H9 (cell line): Measurements from ENCODE around the gene GRM5. TPM values are rescaled to one million over a fixed set of nuclear protein-coding genes. Genes with fewer than 3 reads are reported as not detected.

Experiments
- DNase-seq: peaks from one replicate; pipeline ENCODE4 v3.0.0-alpha.2; 2017
- H2AFZ ChIP-seq: one replicate; pipeline ENCODE4 v1.6.1; 2013; ENCODE audit warnings: mild to moderate bottlenecking, low read length, control low read depth, moderate library complexity
- H2AK5ac ChIP-seq: 2 replicates; pipeline ENCODE4 v1.6.1; 2013; ENCODE audit warnings: low read length, control low read depth, mixed read lengths; ENCODE audit not compliant: insufficient read length
- H2BK120ac ChIP-seq: one replicate; pipeline ENCODE4 v1.6.1; 2013; ENCODE audit warnings: low read depth, mild to moderate bottlenecking, low read length, control low read depth, inconsistent platforms; ENCODE audit not compliant: poor library complexity, severe bottlenecking
- H2BK12ac ChIP-seq: 2 replicates; pipeline ENCODE4 v1.6.1; 2013; ENCODE audit warnings: low read length, control low read depth, mixed read lengths, low read depth; ENCODE audit not compliant: insufficient read length
- H2BK15ac ChIP-seq: 2 replicates; pipeline ENCODE4 v1.6.1; 2013; ENCODE audit warnings: low read depth, low read length, control low read depth
- H2BK20ac ChIP-seq: one replicate; pipeline ENCODE4 v1.6.1; 2013; ENCODE audit warnings: low read depth, mild to moderate bottlenecking, low read length, control low read depth, inconsistent platforms; ENCODE audit not compliant: poor library complexity, severe bottlenecking
- H2BK5ac ChIP-seq: 2 replicates; pipeline ENCODE4 v1.6.1; 2013; ENCODE audit warnings: low read length, control low read depth, mixed read lengths; ENCODE audit not compliant: insufficient read length
- H3K14ac ChIP-seq: 2 replicates; pipeline ENCODE4 v1.6.1; 2013; ENCODE audit warnings: low read length, control low read depth; ENCODE audit not compliant: insufficient read depth
- H3K18ac ChIP-seq: 2 replicates; pipeline ENCODE4 v1.6.1; 2013; ENCODE audit warnings: low read depth, mild to moderate bottlenecking, mixed read lengths, low read length, control low read depth; ENCODE audit not compliant: insufficient read length
- H3K23ac ChIP-seq: 2 replicates; pipeline ENCODE4 v1.6.1; 2013; ENCODE audit warnings: low read length, control low read depth, mixed read lengths, low read depth; ENCODE audit not compliant: insufficient read length
- H3K23me2 ChIP-seq: 2 replicates; pipeline ENCODE4 v1.6.1; 2013; ENCODE audit warnings: low read depth, mild to moderate bottlenecking, mixed read lengths, low read length, control low read depth; ENCODE audit not compliant: insufficient read length, poor library complexity, severe bottlenecking
- H3K27ac ChIP-seq: 2 replicates; pipeline ENCODE4 v1.5.1; 2013; ENCODE audit warnings: low read length, control low read depth, mixed read lengths, low read depth; ENCODE audit not compliant: insufficient read length
- H3K27me3 ChIP-seq: 2 replicates; pipeline ENCODE4 v1.6.1; 2013; ENCODE audit warnings: low read length, control low read depth, inconsistent platforms; ENCODE audit not compliant: insufficient read depth
- H3K4ac ChIP-seq: 2 replicates; pipeline ENCODE4 v1.6.1; 2013; ENCODE audit warnings: low read depth, mild to moderate bottlenecking, control low read depth, inconsistent platforms, low read length, moderate library complexity
- H3K4me1 ChIP-seq: 2 replicates; pipeline ENCODE4 v1.6.1; 2013; ENCODE audit warnings: low read length, control low read depth, inconsistent platforms; ENCODE audit not compliant: insufficient read depth
- H3K4me2 ChIP-seq: 2 replicates; pipeline ENCODE4 v1.6.1; 2013; ENCODE audit warnings: low read length, control low read depth, mixed read lengths; ENCODE audit not compliant: insufficient read length, insufficient read depth
- H3K56ac ChIP-seq: 2 replicates; pipeline ENCODE4 v1.6.1; 2013; ENCODE audit warnings: low read depth, mild to moderate bottlenecking, mixed read lengths, low read length, control low read depth; ENCODE audit not compliant: insufficient read length
- H3K79me1 ChIP-seq: 2 replicates; pipeline ENCODE4 v1.6.1; 2013; ENCODE audit warnings: low read depth, mild to moderate bottlenecking, moderate library complexity, low read length, control low read depth, inconsistent platforms; ENCODE audit not compliant: insufficient read depth, poor library complexity, severe bottlenecking
- H3K79me2 ChIP-seq: 2 replicates; pipeline ENCODE4 v1.6.1; 2013; ENCODE audit warnings: low read length, control low read depth, inconsistent platforms; ENCODE audit not compliant: insufficient read depth
- H3K9ac ChIP-seq: 2 replicates; pipeline ENCODE4 v1.6.1; 2013; ENCODE audit warnings: low read length, control low read depth, mixed read lengths; ENCODE audit not compliant: insufficient read length; ENCODE audit errors: extremely low read depth
- H3K9me3 ChIP-seq: one replicate; pipeline ENCODE4 v1.6.1; 2013; ENCODE audit warnings: low read depth, low read length, inconsistent platforms; ENCODE audit not compliant: control insufficient read depth
- H3T11ph ChIP-seq: one replicate; pipeline ENCODE4 v1.6.1; 2013; ENCODE audit warnings: mild to moderate bottlenecking, low read length, control low read depth, inconsistent platforms
- H4K20me1 ChIP-seq: one replicate; pipeline ENCODE4 v1.6.1; 2013; ENCODE audit not compliant: control insufficient read depth, insufficient read length, insufficient read depth
- H4K5ac ChIP-seq: 2 replicates; pipeline ENCODE4 v1.6.1; 2013; ENCODE audit warnings: low read depth, mild to moderate bottlenecking, mixed read lengths, low read length, control low read depth; ENCODE audit not compliant: insufficient read length
- H4K8ac ChIP-seq: replicated peaks from 2 replicates; pipeline ENCODE4 v1.6.1; 2013; ENCODE audit warnings: low read length, control low read depth, mixed read lengths, low read depth; ENCODE audit not compliant: insufficient read length
- H4K91ac ChIP-seq: 2 replicates; pipeline ENCODE4 v1.6.1; 2013; ENCODE audit warnings: low read depth, mild to moderate bottlenecking, moderate library complexity, mixed read lengths, low read length, control low read depth; ENCODE audit not compliant: insufficient read length
- H3K27ac Mint-ChIP-seq, 3 experiments: 2 replicates in 2 of 3; 3 replicates in 1 of 3; pipeline ENCODE4 v1.8.0; 2020 to 2021; ENCODE audit warnings: mixed read lengths in 3 of 3, mild to moderate bottlenecking in 1 of 3, moderate library complexity in 1 of 3
- H3K27me3 Mint-ChIP-seq: 2 replicates; pipeline ENCODE4 v1.8.0; 2021; ENCODE audit warnings: low read depth, mild to moderate bottlenecking, moderate library complexity, mixed read lengths
- H3K36me3 Mint-ChIP-seq, 3 experiments: 2 replicates in 2 of 3; 3 replicates in 1 of 3; pipeline ENCODE4 v1.8.0; 2020 to 2021; ENCODE audit warnings: low read depth in 3 of 3, mixed read lengths in 3 of 3; ENCODE audit not compliant: insufficient read depth in 1 of 3
- H3K4me1 Mint-ChIP-seq, 2 experiments: 2 replicates each; pipeline ENCODE4 v1.8.0; 2020; ENCODE audit warnings: mixed read lengths in 2 of 2
- H3K4me3 Mint-ChIP-seq, 2 experiments: 2 replicates in 1 of 2; 3 replicates in 1 of 2; pipeline ENCODE4 v1.8.0; 2020 to 2021; ENCODE audit warnings: mild to moderate bottlenecking in 2 of 2, mixed read lengths in 2 of 2, moderate library complexity in 1 of 2
- H3K9me3 Mint-ChIP-seq, 2 experiments: 2 replicates in 1 of 2; 3 replicates in 1 of 2; pipeline ENCODE4 v1.8.0; 2020; ENCODE audit warnings: mild to moderate bottlenecking in 2 of 2, mixed read lengths in 2 of 2, moderate library complexity in 1 of 2
- WGBS: extraction: QIAGEN DNeasy Blood & Tissue Kit; methylation state at CpG from one replicate; pipeline ENCODE4 v1.1.7; 2013; ENCODE audit warnings: missing lambda C conversion rate, low lambda C conversion rate, mixed read lengths; ENCODE audit not compliant: insufficient read length; ENCODE audit errors: extremely low coverage; 5-methylcytosine and 5-hydroxymethylcytosine counted together
- total RNA-seq: library from RNA; stranded (reverse); gene quantifications from 2 replicates; pipeline ENCODE4 v1.2.1, GENCODE V29; 2021
- TF ChIP-seq, protein P1 (sequence below): fragments of 200-600 bp; sonication (generic); conservative IDR thresholded peaks from 3 replicates; pipeline ENCODE4 v1.8.0; 2021; ENCODE audit warnings: antibody characterized with exemption, mild to moderate bottlenecking

The GRM5 gene
- total RNA-seq, 1 experiment from 2014 or later = not detected

DNA sequence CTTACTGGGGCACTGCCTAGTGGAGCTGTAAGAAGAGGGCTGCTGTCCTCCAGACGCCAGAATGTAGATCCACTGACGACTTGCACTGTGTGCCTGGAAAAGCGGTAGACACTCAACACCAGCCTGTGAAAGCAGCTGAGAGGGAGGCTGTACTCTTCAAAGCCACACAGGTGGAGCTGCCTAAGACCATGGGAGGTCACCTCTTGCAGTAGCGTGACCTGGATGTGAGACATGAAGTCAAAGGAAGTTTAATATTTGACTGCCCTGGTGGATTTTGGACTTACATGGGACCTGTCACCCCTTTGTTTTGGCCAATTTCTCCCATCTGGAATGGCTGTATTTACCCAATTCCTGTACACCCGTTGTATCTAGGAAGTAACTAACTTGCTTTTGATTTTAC is 531.6 kb downstream of the GRM5 start:
- Histone ChIP-seq H2BK15ac (no peak overlapping the region), H4K91ac (no peak overlapping the region), H2AFZ (no peak overlapping the region), H3K79me2 (no peaks in the 10 kb centered on the region), H3K23me2 (no peaks in the 10 kb centered on the region), H3K9me3 (no peaks in the 10 kb centered on the region), H3K79me1 (no peaks in the 10 kb centered on the region), H3K4me2 (no peak overlapping the region), H2BK20ac (no peak overlapping the region), H2BK120ac (no peak overlapping the region), H3K27me3 (no peaks in the 10 kb centered on the region), H3K56ac (no peak overlapping the region), H3K14ac (no peak overlapping the region), H3K4ac (no peak overlapping the region), H4K20me1 (no peaks in the 10 kb centered on the region), H3K9ac (no peak overlapping the region), H4K5ac (no peak overlapping the region), H3T11ph (no peak overlapping the region), H2BK5ac (no peak overlapping the region), H3K23ac (no peak overlapping the region), H3K4me1 (no peaks in the 10 kb centered on the region), H3K27ac (no peak overlapping the region), H2AK5ac (no peak overlapping the region), H4K8ac (no peak overlapping the region), H2BK12ac (no peak overlapping the region), H3K18ac (no peak overlapping the region)
- Mint-ChIP-seq H3K36me3 (no peaks in the 10 kb centered on the region; a peak in 1 of 7 replicates), H3K9me3 (no peaks in the 10 kb centered on the region; a peak in 1 of 5 replicates), H3K27me3 (no peaks in the 10 kb centered on the region), H3K4me1 (no peaks in the 10 kb centered on the region), H3K27ac (no peak overlapping the region), H3K4me3 (no peak overlapping the region)
- TF ChIP-seq, protein P1, sequence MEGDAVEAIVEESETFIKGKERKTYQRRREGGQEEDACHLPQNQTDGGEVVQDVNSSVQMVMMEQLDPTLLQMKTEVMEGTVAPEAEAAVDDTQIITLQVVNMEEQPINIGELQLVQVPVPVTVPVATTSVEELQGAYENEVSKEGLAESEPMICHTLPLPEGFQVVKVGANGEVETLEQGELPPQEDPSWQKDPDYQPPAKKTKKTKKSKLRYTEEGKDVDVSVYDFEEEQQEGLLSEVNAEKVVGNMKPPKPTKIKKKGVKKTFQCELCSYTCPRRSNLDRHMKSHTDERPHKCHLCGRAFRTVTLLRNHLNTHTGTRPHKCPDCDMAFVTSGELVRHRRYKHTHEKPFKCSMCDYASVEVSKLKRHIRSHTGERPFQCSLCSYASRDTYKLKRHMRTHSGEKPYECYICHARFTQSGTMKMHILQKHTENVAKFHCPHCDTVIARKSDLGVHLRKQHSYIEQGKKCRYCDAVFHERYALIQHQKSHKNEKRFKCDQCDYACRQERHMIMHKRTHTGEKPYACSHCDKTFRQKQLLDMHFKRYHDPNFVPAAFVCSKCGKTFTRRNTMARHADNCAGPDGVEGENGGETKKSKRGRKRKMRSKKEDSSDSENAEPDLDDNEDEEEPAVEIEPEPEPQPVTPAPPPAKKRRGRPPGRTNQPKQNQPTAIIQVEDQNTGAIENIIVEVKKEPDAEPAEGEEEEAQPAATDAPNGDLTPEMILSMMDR = no peak
- DNase-seq = no peak
- WGBS = no CpG with 5 or more reads among the region's 5 CpGs
